LNCaP clone FGC (cell line): ENCODE results near the gene ABCA6.

Source experiments
- DNase-seq: peaks from one replicate; pipeline ENCODE4 v3.0.0-alpha.2; 2011; ENCODE audit warnings: low read depth
- H3K4me3 ChIP-seq: 2 replicates; pipeline ENCODE4 v1.5.1; 2011; ENCODE audit warnings: mild to moderate bottlenecking, low read depth, low read length, control low read depth
- TF ChIP-seq, protein P1 (sequence below): IDR thresholded peaks from 2 replicates; pipeline ENCODE4 v1.5.1; 2012; ENCODE audit warnings: mild to moderate bottlenecking; ENCODE audit not compliant: control insufficient read depth, insufficient read depth; ENCODE audit errors: extremely low read depth

ABCA6 gene

GRCh38 chr17:69117855-69118784 is 23.6 kb downstream of the ABCA6 start:
- no peak overlapping the region for H3K4me3 ChIP-seq
- TF ChIP-seq, protein P1, sequence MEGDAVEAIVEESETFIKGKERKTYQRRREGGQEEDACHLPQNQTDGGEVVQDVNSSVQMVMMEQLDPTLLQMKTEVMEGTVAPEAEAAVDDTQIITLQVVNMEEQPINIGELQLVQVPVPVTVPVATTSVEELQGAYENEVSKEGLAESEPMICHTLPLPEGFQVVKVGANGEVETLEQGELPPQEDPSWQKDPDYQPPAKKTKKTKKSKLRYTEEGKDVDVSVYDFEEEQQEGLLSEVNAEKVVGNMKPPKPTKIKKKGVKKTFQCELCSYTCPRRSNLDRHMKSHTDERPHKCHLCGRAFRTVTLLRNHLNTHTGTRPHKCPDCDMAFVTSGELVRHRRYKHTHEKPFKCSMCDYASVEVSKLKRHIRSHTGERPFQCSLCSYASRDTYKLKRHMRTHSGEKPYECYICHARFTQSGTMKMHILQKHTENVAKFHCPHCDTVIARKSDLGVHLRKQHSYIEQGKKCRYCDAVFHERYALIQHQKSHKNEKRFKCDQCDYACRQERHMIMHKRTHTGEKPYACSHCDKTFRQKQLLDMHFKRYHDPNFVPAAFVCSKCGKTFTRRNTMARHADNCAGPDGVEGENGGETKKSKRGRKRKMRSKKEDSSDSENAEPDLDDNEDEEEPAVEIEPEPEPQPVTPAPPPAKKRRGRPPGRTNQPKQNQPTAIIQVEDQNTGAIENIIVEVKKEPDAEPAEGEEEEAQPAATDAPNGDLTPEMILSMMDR: no peak
- no peak for DNase-seq

DNA sequence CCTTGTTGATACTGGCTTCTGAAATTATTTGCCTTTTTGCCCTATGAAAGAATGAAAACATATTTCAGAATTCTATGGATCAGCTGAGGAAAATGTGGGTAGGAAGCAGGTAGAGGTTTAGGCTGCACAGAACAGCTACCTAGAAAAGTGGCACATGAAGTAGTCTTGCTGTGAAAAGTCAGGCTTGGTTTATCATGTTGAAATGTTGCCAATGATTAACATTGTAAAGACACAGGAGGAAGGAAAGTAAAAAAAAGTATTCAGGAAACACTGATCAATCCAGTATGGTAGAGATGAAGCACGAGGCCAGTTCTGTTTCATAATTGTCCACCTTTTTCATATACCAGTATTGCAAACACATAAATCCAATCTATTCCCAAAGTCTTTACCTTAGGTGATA is 29.9 kb downstream of the ABCA6 start:
- TF ChIP-seq, protein P1: no peak
- no peak overlapping the region for H3K4me3 ChIP-seq
- no peak for DNase-seq

DNA sequence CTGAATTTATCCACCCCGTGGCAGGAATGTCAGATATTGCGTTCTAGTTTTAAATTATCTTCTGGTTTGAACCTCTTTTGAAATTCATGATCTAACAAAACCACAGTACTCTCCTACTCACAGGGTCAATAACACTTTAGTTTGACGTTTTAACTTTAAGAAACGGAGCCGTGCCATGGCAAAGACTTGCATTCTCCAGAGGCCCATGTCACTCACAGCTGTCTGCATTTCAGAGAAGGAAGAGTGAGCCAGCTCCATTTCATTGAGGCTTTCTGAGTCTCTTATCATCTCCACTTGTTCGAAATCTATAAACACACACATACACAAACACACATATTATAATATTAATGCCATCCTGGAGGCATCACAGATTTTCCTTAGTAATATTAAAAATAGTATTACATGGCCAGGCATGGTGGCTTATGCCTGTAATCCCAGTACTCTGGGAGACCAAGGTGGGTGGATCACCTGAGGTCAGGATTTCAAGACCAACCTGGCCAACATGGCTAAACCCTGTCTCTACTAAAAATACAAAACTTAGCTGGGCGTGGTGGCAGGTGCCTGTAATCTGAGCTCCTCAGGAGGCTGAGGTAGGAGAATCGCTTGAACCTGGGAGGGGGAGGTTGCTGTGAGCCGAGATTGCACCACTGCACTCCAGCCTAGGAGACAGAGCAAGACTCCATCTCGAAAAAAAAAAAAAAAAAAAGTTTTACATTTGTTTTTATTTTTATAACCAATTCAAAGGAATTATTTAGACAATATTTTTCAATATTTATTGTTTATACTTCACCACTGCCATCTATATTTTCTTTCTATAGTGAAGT is 35.6 kb downstream of the ABCA6 start:
- no peak for DNase-seq
- TF ChIP-seq, protein P1: no peak

DNA sequence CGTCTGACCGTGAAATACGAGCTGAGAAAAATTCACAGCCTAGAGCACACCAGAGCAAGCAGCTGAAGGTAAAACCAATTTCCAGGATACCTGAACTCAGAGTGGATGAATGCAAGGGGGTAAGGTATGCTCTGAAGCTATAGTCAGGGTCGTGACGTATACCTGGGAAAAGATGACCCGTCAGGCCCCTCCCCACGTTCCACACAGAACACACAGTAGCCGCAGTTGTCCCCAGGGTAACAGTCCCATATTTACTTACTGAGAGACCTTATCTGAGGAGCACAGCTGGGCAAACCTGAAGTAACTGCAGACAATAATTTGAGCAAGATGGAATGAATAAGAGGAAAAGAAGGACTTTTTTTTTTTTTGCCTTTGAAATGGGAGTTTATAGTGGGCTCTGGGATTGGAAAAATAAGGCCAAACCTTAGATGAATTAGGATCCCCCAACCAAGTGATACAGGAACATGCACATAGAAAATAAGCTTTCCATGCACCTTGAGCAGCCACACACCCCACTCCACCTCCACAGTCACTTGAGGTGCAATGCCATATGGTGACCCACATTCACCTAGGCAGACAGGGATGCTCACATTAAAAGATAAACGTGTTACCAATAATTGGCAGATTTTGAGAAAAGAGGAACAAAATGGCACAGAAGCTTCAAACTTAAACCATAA is 38.0 kb downstream of the ABCA6 start:
- TF ChIP-seq, protein P1: no peak
- no peak overlapping the region for H3K4me3 ChIP-seq
- DNase-seq: no peak

More for the DNA sequence above, 35.6 kb downstream of the ABCA6 start:
- no peak overlapping the region for H3K4me3 ChIP-seq

- no peak for DNase-seq
- H3K4me3 ChIP-seq: no peak overlapping the region
- TF ChIP-seq, protein P1: no peak
Measured at GRCh38 chr17:69098625-69099024, 43.1 kb downstream of the ABCA6 start.

GRCh38 chr17:69096541-69096940 is 45.2 kb downstream of the ABCA6 start:
- DNase-seq: no peak
- H3K4me3 ChIP-seq: no peak overlapping the region
- TF ChIP-seq, protein P1: no peak
